Suprapubic skin (tissue), 4 donors: Measurements from ENCODE around the gene MLXIPL.

Experiments
- CTCF ChIP-seq, 2 donors: fragments of 200-600 bp in 1 of 2; fragments of 450-650 bp in 1 of 2; sonication (generic) in 1 of 2; IDR thresholded peaks; one replicate each; pipeline ENCODE4 v1.5.1; 2016 to 2019; ENCODE audit warnings: antibody characterized with exemption in 2 of 2, mild to moderate bottlenecking in 1 of 2, moderate library complexity in 1 of 2
- POLR2A ChIP-seq, 2 donors: fragments of 450-650 bp; IDR thresholded peaks; one replicate each; pipeline ENCODE4 v1.6.1; 2017; ENCODE audit warnings: antibody characterized with exemption in 2 of 2, mild to moderate bottlenecking in 2 of 2, moderate library complexity in 2 of 2
- POLR2AphosphoS5 ChIP-seq, 3 donors: sonication (generic); formaldehyde crosslinking; IDR thresholded peaks; one replicate each; pipeline ENCODE4 v1.6.1; 2017; ENCODE audit warnings: antibody characterized with exemption in 3 of 3

- TF ChIP-seq CTCF (IDR thresholded peaks at IDR 0.05) (no peak), POLR2A (IDR thresholded peaks at IDR 0.05) (no peak), POLR2AphosphoS5 (IDR thresholded peaks at IDR 0.05) (no peak)
Observed at GRCh38 chr7:73549176-73549575, 75.1 kb downstream of the MLXIPL start.
